HEK293 (cell line): ENCODE measurements around the gene E2F1.

Experiments
- KLF9 ChIP-seq: fragments of 450-650 bp; formaldehyde crosslinking; IDR thresholded peaks from 2 replicates; pipeline ENCODE4 v1.5.1; 2016; ENCODE audit warnings: missing biosample characterization, missing genetic modification characterization, low read depth
- ZFP37 ChIP-seq: fragments of 450-650 bp; formaldehyde crosslinking; IDR thresholded peaks from 2 replicates; pipeline ENCODE4 v1.5.1; 2016; ENCODE audit warnings: missing biosample characterization, missing genetic modification characterization
- ZNF530 ChIP-seq: fragments of 450-650 bp; formaldehyde crosslinking; IDR thresholded peaks from 2 replicates; pipeline ENCODE4 v1.5.1; 2016; ENCODE audit warnings: low read depth, missing biosample characterization, missing genetic modification characterization
- TF ChIP-seq, protein P1 (sequence below): fragments of 450-650 bp; formaldehyde crosslinking; IDR thresholded peaks from 2 replicates; pipeline ENCODE4 v1.5.1; 2016; ENCODE audit warnings: missing biosample characterization, missing genetic modification characterization

DNA sequence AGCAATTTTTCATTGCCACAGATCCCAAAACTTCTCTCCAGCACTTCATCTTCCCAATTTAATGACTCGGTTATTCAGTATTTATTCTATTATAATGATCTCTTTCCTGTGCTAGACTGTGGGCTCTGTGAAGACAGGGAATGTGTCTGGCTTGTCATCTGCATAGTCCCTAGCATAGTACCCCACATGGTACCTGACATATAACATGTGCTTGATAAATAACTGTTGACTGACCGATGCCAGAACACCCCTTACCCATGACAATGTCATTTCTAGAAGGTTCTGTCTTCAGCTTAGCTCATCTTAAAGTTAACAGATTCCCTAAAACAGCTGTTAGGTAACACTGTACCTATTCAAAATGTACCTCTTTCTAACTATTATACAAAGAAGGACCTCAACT lies 30.3 kb upstream of the E2F1 start:
- TF ChIP-seq ZFP37 (tag by site-specific recombination) (no peak), KLF9 (no peak), ZNF530 (tag by site-specific recombination) (no peak)
- TF ChIP-seq, protein P1, sequence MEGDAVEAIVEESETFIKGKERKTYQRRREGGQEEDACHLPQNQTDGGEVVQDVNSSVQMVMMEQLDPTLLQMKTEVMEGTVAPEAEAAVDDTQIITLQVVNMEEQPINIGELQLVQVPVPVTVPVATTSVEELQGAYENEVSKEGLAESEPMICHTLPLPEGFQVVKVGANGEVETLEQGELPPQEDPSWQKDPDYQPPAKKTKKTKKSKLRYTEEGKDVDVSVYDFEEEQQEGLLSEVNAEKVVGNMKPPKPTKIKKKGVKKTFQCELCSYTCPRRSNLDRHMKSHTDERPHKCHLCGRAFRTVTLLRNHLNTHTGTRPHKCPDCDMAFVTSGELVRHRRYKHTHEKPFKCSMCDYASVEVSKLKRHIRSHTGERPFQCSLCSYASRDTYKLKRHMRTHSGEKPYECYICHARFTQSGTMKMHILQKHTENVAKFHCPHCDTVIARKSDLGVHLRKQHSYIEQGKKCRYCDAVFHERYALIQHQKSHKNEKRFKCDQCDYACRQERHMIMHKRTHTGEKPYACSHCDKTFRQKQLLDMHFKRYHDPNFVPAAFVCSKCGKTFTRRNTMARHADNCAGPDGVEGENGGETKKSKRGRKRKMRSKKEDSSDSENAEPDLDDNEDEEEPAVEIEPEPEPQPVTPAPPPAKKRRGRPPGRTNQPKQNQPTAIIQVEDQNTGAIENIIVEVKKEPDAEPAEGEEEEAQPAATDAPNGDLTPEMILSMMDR (tag by site-specific recombination), result no peak
